Activated naive CD4-positive, alpha-beta T cell treated with anti-CD3 and anti-CD28 coated beads, Interleukin-2, amount 50 U/mL, for 24 hours (primary cell): ENCODE results near the gene MAP4K5.

Source experiments
- H3K27ac Mint-ChIP-seq: one replicate; pipeline ENCODE4 v1.8.0; 2021; ENCODE audit warnings: mild to moderate bottlenecking, mixed read lengths
- H3K27me3 Mint-ChIP-seq: one replicate; pipeline ENCODE4 v1.8.0; 2021; ENCODE audit warnings: mixed read lengths
- H3K36me3 Mint-ChIP-seq: one replicate; pipeline ENCODE4 v1.8.0; 2021; ENCODE audit warnings: mixed read lengths
- H3K4me1 Mint-ChIP-seq: one replicate; pipeline ENCODE4 v1.8.0; 2021; ENCODE audit warnings: mixed read lengths
- H3K4me3 Mint-ChIP-seq: one replicate; pipeline ENCODE4 v1.8.0; 2021; ENCODE audit warnings: mild to moderate bottlenecking, mixed read lengths
- H3K9me3 Mint-ChIP-seq: one replicate; pipeline ENCODE4 v1.8.0; 2021; ENCODE audit warnings: mixed read lengths

Gene MAP4K5

DNA sequence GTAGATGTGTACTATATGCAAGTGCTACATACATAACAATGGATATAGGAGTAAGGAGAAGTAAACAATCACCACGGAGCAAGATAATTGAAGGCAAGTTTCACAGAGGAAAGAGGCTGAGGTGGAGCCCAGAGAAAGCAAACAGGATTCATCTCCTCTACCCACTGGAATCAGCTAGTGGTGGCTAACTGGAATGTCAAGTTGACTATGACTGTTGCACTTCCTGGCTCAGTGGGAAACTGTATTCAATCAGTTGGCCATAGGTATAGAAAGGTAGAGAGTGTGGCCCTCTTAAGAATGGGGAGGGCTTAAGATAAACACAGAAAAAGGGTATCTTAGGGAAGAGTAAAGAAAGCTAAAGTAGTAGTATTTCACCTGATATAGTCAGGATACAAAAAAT is 62.4 kb downstream of the MAP4K5 start:
- H3K27ac Mint-ChIP-seq, result no peak overlapping the region
- no peaks in the 10 kb centered on the region for H3K27me3 Mint-ChIP-seq
- H3K4me3 Mint-ChIP-seq, result no peak overlapping the region
- peaks cover 66% of the 10 kb centered on the region for H3K36me3 Mint-ChIP-seq
- peaks cover 8% of the 10 kb centered on the region for H3K9me3 Mint-ChIP-seq
- H3K4me1 Mint-ChIP-seq, result peaks cover 4% of the 10 kb centered on the region

DNA sequence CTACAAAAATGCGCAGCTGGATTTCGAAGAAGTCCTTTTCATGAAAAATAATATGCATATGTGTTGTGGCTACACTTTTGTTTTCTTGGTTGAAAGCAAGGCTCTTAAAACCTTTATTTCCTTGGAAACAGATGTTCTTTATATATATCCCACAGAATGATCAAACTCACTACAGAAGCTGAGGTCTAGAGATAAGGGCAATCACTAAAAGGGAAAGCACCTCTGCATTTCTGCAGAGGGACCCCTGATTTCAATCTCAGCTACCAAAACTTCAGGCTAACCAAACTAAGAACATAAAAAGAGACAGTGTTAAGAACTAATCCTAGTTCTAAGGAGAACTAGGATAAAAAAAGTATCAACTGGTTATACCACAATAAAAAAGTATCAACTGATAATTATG is 70.3 kb downstream of the MAP4K5 start:
- Mint-ChIP-seq H3K4me1 (no peaks in the 10 kb centered on the region), H3K27ac (no peak overlapping the region), H3K9me3 (no peaks in the 10 kb centered on the region), H3K4me3 (no peak overlapping the region), H3K27me3 (no peaks in the 10 kb centered on the region), H3K36me3 (peaks cover 19% of the 10 kb centered on the region)

DNA sequence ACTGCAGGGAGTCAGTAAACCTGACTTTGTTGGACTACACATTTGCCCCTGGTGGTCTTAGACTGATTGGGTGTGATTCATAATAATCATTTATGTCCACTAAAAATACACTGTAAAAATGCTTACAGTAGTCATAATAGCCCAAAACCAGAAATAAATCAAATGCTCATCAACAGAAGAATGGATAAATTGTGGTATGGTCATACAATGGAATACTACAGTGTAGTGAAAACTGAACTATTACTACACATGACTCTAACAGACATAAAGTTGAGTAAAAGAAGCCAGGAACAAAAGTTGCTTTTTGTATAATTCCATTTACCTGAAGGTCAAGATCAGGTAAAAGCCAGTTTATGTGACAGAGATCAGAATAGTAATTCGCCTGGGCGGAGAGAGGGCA is 78.5 kb downstream of the MAP4K5 start:
- H3K4me3 Mint-ChIP-seq, result no peak overlapping the region
- no peaks in the 10 kb centered on the region for H3K9me3 Mint-ChIP-seq
- no peaks in the 10 kb centered on the region for H3K27me3 Mint-ChIP-seq
- H3K4me1 Mint-ChIP-seq, result peaks cover 8% of the 10 kb centered on the region
- no peak overlapping the region for H3K27ac Mint-ChIP-seq
- peaks cover 31% of the 10 kb centered on the region for H3K36me3 Mint-ChIP-seq

DNA sequence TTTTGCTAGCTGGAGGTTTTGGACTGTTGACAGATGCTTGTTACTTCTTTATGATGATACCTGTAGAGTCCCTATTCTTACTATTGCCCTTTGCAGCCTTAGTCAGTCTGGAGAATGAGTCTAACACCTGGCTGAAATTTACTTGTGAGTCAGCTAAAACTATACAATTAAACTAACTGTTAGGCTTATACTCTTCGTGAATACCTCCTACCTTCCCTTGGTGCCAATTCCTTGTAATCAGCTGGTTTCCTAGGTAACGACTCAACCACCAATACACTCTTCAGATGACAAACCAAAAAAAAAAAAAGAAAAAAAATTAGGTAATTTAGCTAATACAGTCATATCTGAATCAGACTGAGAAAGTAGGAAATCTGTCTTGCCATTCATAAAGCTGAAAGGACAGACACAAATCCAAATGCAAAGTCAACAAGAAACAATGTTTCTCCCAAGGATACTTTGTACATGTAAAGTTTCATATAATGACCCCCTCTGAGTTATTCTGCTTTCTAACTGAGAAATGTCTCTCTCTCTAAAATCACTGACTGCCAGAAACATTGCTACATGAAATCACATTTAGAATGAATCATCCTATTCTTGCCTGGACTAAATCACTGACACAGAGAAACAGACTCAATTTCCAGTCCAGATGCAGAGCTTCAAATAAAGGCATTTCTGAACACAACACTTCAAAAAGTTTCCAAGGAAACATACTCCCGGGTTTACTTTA is 79.2 kb downstream of the MAP4K5 start:
- H3K27ac Mint-ChIP-seq, result no peak overlapping the region
- peaks cover 8% of the 10 kb centered on the region for H3K4me1 Mint-ChIP-seq
- H3K27me3 Mint-ChIP-seq, result no peaks in the 10 kb centered on the region
- H3K9me3 Mint-ChIP-seq, result no peaks in the 10 kb centered on the region
- H3K4me3 Mint-ChIP-seq, result no peak overlapping the region
- peaks cover 31% of the 10 kb centered on the region for H3K36me3 Mint-ChIP-seq

DNA sequence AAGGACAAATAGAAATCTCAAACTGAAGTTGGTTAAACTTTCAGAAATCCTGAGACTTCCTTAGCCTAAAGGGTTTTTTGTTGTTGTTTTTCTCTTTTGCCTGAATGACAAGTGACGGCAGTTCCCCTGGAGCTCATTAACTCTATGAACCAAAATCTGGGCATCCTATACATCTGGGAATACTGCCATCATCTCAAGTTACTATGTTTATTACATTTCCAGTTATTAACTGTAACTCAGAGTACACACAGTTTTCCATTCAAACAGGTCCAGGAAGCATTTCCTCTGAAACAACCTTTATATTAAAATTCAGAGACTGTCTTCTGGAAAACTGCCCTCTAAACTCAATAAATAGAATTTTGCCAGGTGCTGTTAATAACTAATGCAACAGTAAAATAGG is 80.1 kb downstream of the MAP4K5 start:
- H3K4me3 Mint-ChIP-seq, result no peak overlapping the region
- peaks cover 12% of the 10 kb centered on the region for H3K4me1 Mint-ChIP-seq
- H3K9me3 Mint-ChIP-seq, result no peaks in the 10 kb centered on the region
- no peak overlapping the region for H3K27ac Mint-ChIP-seq
- H3K36me3 Mint-ChIP-seq, result peaks cover 34% of the 10 kb centered on the region
- no peaks in the 10 kb centered on the region for H3K27me3 Mint-ChIP-seq

DNA sequence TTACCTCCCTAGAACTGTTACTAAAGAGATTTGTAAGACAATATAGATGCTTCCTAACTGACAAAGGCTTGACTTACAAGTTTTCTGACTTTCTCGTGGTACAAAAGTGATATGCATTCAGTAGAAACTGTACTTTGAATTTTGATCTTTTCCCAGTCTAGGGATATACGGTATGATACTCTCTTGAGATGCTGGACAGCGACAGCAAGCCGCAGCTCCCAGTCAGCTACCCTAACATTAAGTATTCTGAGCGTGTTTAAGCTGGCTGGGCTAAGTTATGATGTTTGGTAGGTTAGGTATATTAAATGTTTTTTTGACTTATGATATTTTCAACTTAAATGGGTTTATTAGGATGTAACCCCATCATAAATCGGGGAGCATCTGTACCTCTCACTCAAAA is 80.5 kb downstream of the MAP4K5 start:
- H3K4me3 Mint-ChIP-seq, result no peak overlapping the region
- H3K4me1 Mint-ChIP-seq, result peaks cover 13% of the 10 kb centered on the region
- H3K27me3 Mint-ChIP-seq, result no peaks in the 10 kb centered on the region
- no peak overlapping the region for H3K27ac Mint-ChIP-seq
- H3K36me3 Mint-ChIP-seq, result peaks cover 34% of the 10 kb centered on the region
- H3K9me3 Mint-ChIP-seq, result no peaks in the 10 kb centered on the region

DNA sequence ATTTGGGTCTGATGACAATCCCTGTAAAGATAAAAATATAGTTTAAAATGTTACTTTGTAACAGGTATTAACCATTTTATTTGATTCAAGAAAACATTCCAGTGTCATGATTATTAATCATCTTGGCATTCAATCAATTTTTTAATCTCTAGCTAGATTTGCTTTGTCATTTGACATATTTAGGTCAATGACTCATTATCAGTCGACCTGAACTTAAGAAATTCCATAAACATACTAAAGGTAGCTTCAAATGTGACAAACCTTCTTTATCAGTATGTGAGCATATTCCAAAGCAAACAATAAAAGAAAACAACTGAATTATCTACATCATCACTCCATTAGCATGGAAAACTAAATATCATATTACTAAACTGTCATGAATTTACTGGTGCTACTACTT is 84.9 kb downstream of the MAP4K5 start:
- H3K36me3 Mint-ChIP-seq, result peaks cover 23% of the 10 kb centered on the region

DNA sequence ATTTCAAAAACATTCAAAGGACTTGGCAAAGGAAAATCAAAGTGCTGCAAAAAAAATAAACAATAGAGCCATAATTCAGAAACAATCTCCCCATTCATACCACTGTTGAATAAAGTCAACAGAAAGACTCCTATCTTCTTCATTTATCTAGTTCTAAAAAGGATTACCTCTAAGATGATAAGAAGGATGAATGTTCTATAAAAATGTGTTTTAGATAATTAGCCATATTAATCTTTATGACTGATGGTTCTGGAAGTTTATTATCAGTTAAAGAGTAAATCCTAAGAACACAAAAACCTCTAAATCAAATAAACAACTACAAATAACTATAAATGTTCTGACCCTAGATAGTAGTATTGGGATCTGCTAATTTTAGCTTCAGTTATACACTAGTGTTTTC is 97.8 kb downstream of the MAP4K5 start:
- Mint-ChIP-seq H3K36me3 (peaks cover 33% of the 10 kb centered on the region), H3K4me3 (no peak overlapping the region), H3K4me1 (no peaks in the 10 kb centered on the region), H3K9me3 (peaks cover 10% of the 10 kb centered on the region), H3K27ac (no peak overlapping the region), H3K27me3 (no peaks in the 10 kb centered on the region)

More for the DNA sequence above, 84.9 kb downstream of the MAP4K5 start:
- Mint-ChIP-seq H3K9me3 (no peaks in the 10 kb centered on the region), H3K4me3 (no peak overlapping the region), H3K27ac (peak overlapping the region; percentile 55), H3K4me1 (peaks cover 5% of the 10 kb centered on the region), H3K27me3 (no peaks in the 10 kb centered on the region)

DNA sequence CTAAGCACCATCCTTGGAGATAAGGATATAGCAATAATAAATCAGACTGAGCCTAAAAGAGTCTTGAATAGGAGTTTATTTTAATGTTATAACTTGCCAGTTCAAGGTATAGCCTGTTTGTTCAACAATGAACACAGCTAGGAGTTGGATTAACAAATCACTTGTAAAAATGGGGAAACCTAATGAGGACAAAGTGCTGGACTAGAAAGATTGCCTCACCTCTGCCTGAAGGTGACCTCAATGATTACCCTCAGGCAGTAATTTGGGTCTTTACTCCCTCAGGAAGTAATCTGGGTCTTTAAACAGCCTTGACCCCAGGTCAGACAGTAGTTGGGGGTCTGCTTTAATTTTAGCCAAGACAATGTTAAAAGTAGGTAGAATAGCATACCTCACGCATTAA is 100.2 kb downstream of the MAP4K5 start:
- Mint-ChIP-seq H3K27ac (no peak overlapping the region), H3K27me3 (no peaks in the 10 kb centered on the region), H3K4me3 (no peak overlapping the region), H3K36me3 (peaks cover 22% of the 10 kb centered on the region), H3K9me3 (peaks cover 4% of the 10 kb centered on the region), H3K4me1 (no peaks in the 10 kb centered on the region)

DNA sequence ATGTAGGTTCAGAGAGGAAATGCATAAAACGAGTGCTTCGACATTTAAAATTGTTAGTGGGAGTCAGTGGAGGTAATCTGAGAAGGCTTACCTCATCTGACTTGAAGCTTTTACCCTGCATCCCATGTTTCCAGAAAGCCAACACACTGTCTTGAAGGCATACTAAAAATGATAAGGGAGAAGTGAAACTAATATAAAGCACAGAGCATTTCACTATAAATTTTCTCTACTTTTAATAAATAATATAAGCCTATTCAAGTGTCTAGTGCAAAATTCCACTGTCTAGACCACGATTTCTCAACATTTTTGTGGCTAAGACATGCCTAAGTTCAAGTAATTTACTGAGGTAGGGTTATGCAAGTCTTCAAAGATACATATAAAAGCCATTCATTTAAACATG is 106.6 kb downstream of the MAP4K5 start:
- Mint-ChIP-seq H3K9me3 (no peaks in the 10 kb centered on the region), H3K36me3 (peaks cover 18% of the 10 kb centered on the region), H3K4me1 (no peaks in the 10 kb centered on the region), H3K27ac (no peak overlapping the region), H3K27me3 (no peaks in the 10 kb centered on the region), H3K4me3 (no peak overlapping the region)

DNA sequence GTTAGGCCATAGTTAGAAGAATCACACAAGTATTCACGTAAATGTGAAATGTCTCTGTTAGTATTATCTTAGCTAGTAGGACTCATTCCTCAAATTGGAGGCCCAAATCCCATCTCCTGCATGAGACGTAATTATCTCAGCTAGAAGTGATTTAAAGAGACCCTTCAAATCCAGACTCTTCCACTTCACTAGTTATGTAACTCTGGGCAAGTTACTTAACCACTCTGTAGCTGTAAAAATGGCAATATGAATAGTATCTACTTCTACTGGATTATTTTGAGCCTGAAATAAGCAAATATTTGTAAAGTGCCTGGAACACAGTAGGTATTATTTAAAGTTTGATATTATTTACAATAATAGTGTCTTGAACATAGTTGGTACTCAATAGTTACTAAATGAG is 107.3 kb downstream of the MAP4K5 start:
- Mint-ChIP-seq H3K4me1 (no peaks in the 10 kb centered on the region), H3K27me3 (no peaks in the 10 kb centered on the region), H3K27ac (no peak overlapping the region), H3K4me3 (no peak overlapping the region), H3K9me3 (no peaks in the 10 kb centered on the region), H3K36me3 (peaks cover 21% of the 10 kb centered on the region)

DNA sequence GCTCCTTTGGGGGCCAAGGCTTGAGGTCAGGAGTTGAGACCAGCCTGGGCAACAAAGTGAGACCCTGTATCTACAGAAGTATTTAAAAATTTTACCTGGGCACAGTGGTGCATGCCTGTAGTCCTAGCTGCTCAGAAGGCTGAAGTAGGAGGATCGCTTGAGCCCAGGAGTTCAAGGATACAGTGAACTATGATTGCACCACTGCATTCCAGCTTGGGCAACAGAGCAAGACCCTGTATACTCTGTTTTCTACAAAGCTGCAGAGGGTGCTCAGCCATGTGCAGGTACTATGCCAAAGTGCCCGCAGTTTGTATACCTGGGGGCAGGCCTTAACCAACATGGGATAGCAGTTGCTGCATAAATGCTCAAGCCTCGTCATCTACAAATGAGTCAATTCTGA is 108.8 kb downstream of the MAP4K5 start:
- Mint-ChIP-seq H3K4me3 (no peak overlapping the region), H3K36me3 (peaks cover 25% of the 10 kb centered on the region), H3K27me3 (no peaks in the 10 kb centered on the region), H3K9me3 (no peaks in the 10 kb centered on the region), H3K27ac (no peak overlapping the region), H3K4me1 (no peaks in the 10 kb centered on the region)

DNA sequence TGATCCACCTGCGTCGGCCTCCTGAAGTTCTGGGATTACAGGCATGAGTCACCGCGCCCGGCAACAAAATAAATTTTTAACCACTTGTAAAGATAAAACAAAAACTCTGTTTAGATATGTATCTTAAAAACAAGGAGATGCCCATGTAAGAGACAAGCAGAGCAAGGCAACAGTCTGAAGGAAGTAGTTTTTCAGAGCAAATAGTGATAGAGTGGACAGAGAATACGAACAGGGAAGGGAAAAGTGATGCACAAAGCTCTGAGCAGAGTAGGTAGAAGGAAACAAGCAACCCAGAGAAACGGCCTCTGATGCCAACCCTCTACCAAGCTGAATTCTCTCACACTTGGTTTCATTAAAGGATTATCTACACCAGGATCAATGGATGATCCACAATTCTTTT is 110.9 kb downstream of the MAP4K5 start:
- Mint-ChIP-seq H3K36me3 (peaks cover 36% of the 10 kb centered on the region), H3K4me1 (peaks cover 7% of the 10 kb centered on the region), H3K9me3 (no peaks in the 10 kb centered on the region), H3K27ac (no peak overlapping the region), H3K4me3 (no peak overlapping the region), H3K27me3 (no peaks in the 10 kb centered on the region)

DNA sequence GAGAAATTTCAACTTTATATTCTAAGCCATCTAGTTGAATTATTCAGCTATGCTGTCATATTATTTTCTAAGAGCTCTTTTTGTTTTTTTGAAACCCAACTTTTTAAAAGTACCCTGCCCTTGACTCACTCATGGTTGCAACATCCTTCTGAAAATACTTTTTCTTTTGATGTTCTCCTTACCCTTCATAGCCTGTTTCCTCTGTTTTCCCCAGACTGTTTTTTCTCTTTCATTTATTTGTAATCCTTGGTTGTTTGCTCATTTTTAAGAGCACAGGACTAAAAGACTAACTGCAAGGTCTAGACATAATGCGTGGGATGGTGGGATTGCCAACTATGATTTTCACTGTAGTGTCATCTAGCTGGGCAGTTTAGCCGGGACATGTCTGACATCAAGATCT is 114.5 kb downstream of the MAP4K5 start:
- Mint-ChIP-seq H3K9me3 (no peaks in the 10 kb centered on the region), H3K27ac (peak overlapping the region; percentile 17), H3K27me3 (no peaks in the 10 kb centered on the region), H3K4me1 (peaks cover 7% of the 10 kb centered on the region), H3K36me3 (peaks cover 42% of the 10 kb centered on the region), H3K4me3 (no peak overlapping the region)

DNA sequence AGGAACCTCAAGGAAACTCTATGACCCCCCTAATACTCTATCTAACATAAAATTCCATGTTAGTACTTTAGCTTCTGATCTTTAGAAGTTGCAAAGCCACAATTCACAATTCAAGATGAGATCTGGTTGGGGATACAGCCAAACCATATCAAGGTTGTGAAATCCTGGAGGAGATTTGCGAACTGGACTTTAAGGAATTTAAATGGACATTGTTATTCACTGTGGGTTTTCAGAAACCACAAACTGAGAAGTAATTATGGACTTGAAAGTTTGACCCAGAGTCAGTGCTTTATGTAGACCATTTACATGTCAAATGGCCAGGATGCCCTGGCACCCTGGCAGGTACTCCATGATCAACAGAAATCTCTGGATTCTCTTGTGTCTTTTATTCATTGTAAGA is 121.4 kb downstream of the MAP4K5 start:
- Mint-ChIP-seq H3K9me3 (peaks cover 4% of the 10 kb centered on the region), H3K36me3 (peaks cover 15% of the 10 kb centered on the region), H3K4me3 (no peak overlapping the region), H3K27me3 (no peaks in the 10 kb centered on the region), H3K4me1 (peaks cover 3% of the 10 kb centered on the region), H3K27ac (no peak overlapping the region)

DNA sequence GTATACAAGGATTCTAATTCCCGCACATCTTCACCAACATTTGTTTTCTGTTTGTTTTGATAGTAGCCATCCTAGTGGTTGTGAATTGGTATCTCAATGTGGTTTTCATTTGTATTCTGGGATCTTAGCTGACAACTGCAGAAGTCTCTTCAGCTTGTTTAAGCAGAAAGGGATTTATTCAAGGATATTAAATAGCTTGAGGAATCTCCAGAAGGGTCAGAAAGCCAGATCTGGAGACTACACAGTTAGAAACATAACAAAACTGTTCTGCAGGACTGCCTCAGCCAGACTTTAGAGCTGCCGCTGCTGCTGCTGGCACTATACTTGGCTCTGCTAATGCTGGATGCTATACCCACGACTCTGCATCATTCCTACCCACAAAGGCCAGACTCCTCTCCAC is 122.3 kb downstream of the MAP4K5 start:
- H3K9me3 Mint-ChIP-seq, result peaks cover 6% of the 10 kb centered on the region
- no peak overlapping the region for H3K27ac Mint-ChIP-seq
- peaks cover 12% of the 10 kb centered on the region for H3K36me3 Mint-ChIP-seq

More for the DNA sequence above, 122.3 kb downstream of the MAP4K5 start:
- no peaks in the 10 kb centered on the region for H3K27me3 Mint-ChIP-seq
- no peak overlapping the region for H3K4me3 Mint-ChIP-seq
- peaks cover 5% of the 10 kb centered on the region for H3K4me1 Mint-ChIP-seq
